ENCODE results near the gene MID1. TPM values are rescaled to one million over a fixed set of nuclear protein-coding genes. Genes with fewer than 3 reads are reported as not detected.

Gene MID1
- total RNA-seq, 2 experiments from 2014 or later: 0.61 to 1.1 TPM

DNA sequence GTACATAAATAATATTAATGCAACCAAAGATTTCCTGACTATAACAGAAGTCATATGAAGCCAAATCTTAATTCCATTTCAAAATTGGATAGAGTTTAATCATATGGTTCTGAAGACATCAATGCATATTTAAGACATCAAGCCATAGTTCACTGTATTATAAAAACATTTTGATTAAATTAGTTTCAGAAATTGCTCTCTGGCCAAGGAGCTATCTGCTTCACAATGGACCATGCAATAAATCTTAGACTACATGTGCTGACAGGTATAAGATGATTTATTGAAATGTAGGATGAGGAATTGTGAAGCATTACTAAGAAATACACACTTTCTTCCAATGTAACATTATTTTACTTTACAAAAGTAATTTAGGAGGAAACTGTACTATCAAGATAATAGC, 81.6 kb downstream of the MID1 start:
- intact Hi-C loops (cut with micrococcal nuclease): no loop called here
- ChIA-PET POLR2A (no interaction called here), CTCF (no interaction called here)
- no peak for DNase-seq
- no peak for ATAC-seq
- H3K9me3 Mint-ChIP-seq: no peaks in the 10 kb centered on the region
- no peaks in the 10 kb centered on the region for H3K27me3 Mint-ChIP-seq
- no peak overlapping the region for H3K4me3 Mint-ChIP-seq
- no peaks in the 10 kb centered on the region for H3K36me3 Mint-ChIP-seq (ENCODE audit: low read depth)
- no peaks in the 10 kb centered on the region for H3K4me1 Mint-ChIP-seq (ENCODE audit: low read depth)
- TF ChIP-seq, protein P1, sequence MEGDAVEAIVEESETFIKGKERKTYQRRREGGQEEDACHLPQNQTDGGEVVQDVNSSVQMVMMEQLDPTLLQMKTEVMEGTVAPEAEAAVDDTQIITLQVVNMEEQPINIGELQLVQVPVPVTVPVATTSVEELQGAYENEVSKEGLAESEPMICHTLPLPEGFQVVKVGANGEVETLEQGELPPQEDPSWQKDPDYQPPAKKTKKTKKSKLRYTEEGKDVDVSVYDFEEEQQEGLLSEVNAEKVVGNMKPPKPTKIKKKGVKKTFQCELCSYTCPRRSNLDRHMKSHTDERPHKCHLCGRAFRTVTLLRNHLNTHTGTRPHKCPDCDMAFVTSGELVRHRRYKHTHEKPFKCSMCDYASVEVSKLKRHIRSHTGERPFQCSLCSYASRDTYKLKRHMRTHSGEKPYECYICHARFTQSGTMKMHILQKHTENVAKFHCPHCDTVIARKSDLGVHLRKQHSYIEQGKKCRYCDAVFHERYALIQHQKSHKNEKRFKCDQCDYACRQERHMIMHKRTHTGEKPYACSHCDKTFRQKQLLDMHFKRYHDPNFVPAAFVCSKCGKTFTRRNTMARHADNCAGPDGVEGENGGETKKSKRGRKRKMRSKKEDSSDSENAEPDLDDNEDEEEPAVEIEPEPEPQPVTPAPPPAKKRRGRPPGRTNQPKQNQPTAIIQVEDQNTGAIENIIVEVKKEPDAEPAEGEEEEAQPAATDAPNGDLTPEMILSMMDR (IDR thresholded peaks at IDR 0.05): no peak
- H3K27ac Mint-ChIP-seq: no peak overlapping the region

DNA sequence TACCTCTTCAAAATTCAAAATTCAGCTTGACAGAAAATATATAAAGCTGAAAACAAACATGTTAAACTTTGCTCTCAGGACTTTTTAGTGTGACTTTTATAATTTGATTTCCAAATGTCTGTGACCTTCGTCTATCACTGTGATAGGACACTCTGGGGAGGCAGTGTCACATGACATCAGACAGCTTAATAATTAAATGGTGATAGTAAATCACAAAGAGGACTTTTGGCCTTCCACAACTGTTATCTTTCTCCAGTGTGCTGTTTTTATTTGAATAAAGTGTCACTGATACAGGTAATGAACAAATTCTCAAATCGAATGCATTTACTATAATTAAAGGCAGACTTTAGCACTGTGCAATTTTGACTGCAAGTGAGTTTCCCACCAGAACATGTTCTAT, 83.1 kb downstream of the MID1 start:
- no peaks in the 10 kb centered on the region for H3K4me1 Mint-ChIP-seq (ENCODE audit: low read depth)
- H3K9me3 Mint-ChIP-seq: no peaks in the 10 kb centered on the region
- no peak overlapping the region for H3K27ac Mint-ChIP-seq
- ATAC-seq (no peak), DNase-seq (no peak)
- no peaks in the 10 kb centered on the region for H3K36me3 Mint-ChIP-seq (ENCODE audit: low read depth)
- no peak overlapping the region for H3K4me3 Mint-ChIP-seq
- TF ChIP-seq, protein P1 (IDR thresholded peaks at IDR 0.05): no peak
- POLR2A ChIA-PET: no interaction called here
- CTCF ChIA-PET: no interaction called here
- intact Hi-C loops (cut with micrococcal nuclease): no loop called here
- H3K27me3 Mint-ChIP-seq: no peaks in the 10 kb centered on the region

GRCh38 chrX:10536744-10537143, 83.6 kb downstream of the MID1 start:
- POLR2A ChIA-PET: no interaction called here
- DNase-seq: no peak
- intact Hi-C loops (cut with micrococcal nuclease): no loop called here
- H3K27ac Mint-ChIP-seq: no peak overlapping the region
- no peaks in the 10 kb centered on the region for H3K27me3 Mint-ChIP-seq
- TF ChIP-seq, protein P1 (IDR thresholded peaks at IDR 0.05): no peak
- no peaks in the 10 kb centered on the region for H3K9me3 Mint-ChIP-seq
- ATAC-seq: no peak
- CTCF ChIA-PET: no interaction called here
- no peaks in the 10 kb centered on the region for H3K36me3 Mint-ChIP-seq (ENCODE audit: low read depth)
- H3K4me1 Mint-ChIP-seq (ENCODE audit: low read depth): no peaks in the 10 kb centered on the region
- no peak overlapping the region for H3K4me3 Mint-ChIP-seq

DNA sequence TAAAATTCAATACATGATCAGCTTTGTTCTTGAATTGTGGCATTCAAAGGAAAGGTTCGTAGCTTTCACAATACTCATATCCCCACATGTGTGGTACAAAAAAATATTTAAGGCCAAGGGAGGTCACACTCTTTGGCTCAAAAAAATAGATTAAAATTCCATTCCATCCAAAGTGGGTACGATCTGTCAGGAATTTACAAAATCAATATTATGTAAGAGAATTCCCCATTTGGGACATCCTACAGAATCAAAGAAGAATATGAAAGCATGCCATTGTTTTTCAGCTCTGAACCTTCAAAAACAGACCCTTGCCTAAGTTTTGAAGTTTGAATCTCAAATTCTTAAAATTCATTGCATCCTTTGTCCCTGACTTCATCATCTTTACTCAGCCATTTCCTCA, 85.8 kb downstream of the MID1 start:
- no peaks in the 10 kb centered on the region for H3K4me1 Mint-ChIP-seq (ENCODE audit: low read depth)
- H3K27me3 Mint-ChIP-seq: no peaks in the 10 kb centered on the region
- H3K27ac Mint-ChIP-seq: no peak overlapping the region
- no peak overlapping the region for H3K4me3 Mint-ChIP-seq
- TF ChIP-seq, protein P1 (IDR thresholded peaks at IDR 0.05): no peak
- POLR2A ChIA-PET: no interaction called here
- no peaks in the 10 kb centered on the region for H3K36me3 Mint-ChIP-seq (ENCODE audit: low read depth)
- intact Hi-C loops (cut with micrococcal nuclease): no loop called here
- ATAC-seq (no peak), DNase-seq (no peak)
- H3K9me3 Mint-ChIP-seq: no peaks in the 10 kb centered on the region
- CTCF ChIA-PET: no interaction called here

GRCh38 chrX:10533696-10534365, 86.6 kb downstream of the MID1 start:
- H3K36me3 Mint-ChIP-seq (ENCODE audit: low read depth): no peaks in the 10 kb centered on the region
- ChIA-PET CTCF (no interaction called here), POLR2A (no interaction called here)
- TF ChIP-seq, protein P1 (IDR thresholded peaks at IDR 0.05): no peak
- no peaks in the 10 kb centered on the region for H3K27me3 Mint-ChIP-seq
- intact Hi-C loops (cut with micrococcal nuclease): no loop called here
- H3K27ac Mint-ChIP-seq: no peak overlapping the region
- H3K4me1 Mint-ChIP-seq (ENCODE audit: low read depth): no peaks in the 10 kb centered on the region
- ATAC-seq (no peak), DNase-seq (no peak)
- no peak overlapping the region for H3K4me3 Mint-ChIP-seq
- H3K9me3 Mint-ChIP-seq: no peaks in the 10 kb centered on the region

Data from activated CD8-positive, alpha-beta T cell treated with anti-CD3 and anti-CD28 coated beads for 36 hours (primary cell).